ENCODE results near the gene CACNA1B. TPM values are rescaled to one million over a fixed set of nuclear protein-coding genes. Genes with fewer than 3 reads are reported as not detected.

CACNA1B gene
- total RNA-seq, 1 experiment from 2014 or later, result 7.8 TPM

- Histone ChIP-seq H2BK120ac (ENCODE audit: low read depth, low read length, poor library complexity, severe bottlenecking) (no peak overlapping the region), H3K9me3 (ENCODE audit: control insufficient read depth, low read depth, low read length) (no peaks in the 10 kb centered on the region), H3K4me1 (ENCODE audit: insufficient read depth, low read length) (no peaks in the 10 kb centered on the region), H4K8ac (replicated peaks; ENCODE audit: insufficient read length, low read depth, low read length) (no peak overlapping the region), H3K23ac (ENCODE audit: insufficient read length, low read depth, low read length) (no peak overlapping the region), H4K5ac (ENCODE audit: insufficient read length, low read depth, low read length) (no peak overlapping the region), H4K20me1 (ENCODE audit: control insufficient read depth, insufficient read depth, insufficient read length) (no peaks in the 10 kb centered on the region), H3K27ac (ENCODE audit: insufficient read length, low read depth, low read length) (no peak overlapping the region), H3K56ac (ENCODE audit: insufficient read length, low read depth, low read length) (no peak overlapping the region), H2BK20ac (ENCODE audit: low read depth, low read length, poor library complexity, severe bottlenecking) (no peak overlapping the region), H2AK5ac (ENCODE audit: insufficient read length, low read length) (no peak overlapping the region), H3T11ph (ENCODE audit: low read length) (no peak overlapping the region), H3K4ac (ENCODE audit: low read depth, low read length) (no peak overlapping the region), H3K14ac (ENCODE audit: insufficient read depth, low read length) (no peak overlapping the region), H2BK12ac (ENCODE audit: insufficient read length, low read depth, low read length) (no peak overlapping the region), H3K79me2 (ENCODE audit: insufficient read depth, low read length) (no peaks in the 10 kb centered on the region), H3K27me3 (ENCODE audit: insufficient read depth, low read length) (no peaks in the 10 kb centered on the region), H2BK5ac (ENCODE audit: insufficient read length, low read length) (no peak overlapping the region), H2BK15ac (ENCODE audit: low read depth, low read length) (no peak overlapping the region), H4K91ac (ENCODE audit: insufficient read length, low read depth, low read length) (no peak overlapping the region), H3K9ac (ENCODE audit: extremely low read depth, insufficient read length, low read length) (no peak overlapping the region), H3K18ac (ENCODE audit: insufficient read length, low read depth, low read length) (no peak overlapping the region), H3K4me2 (ENCODE audit: insufficient read depth, insufficient read length, low read length) (no peak overlapping the region), H3K79me1 (ENCODE audit: insufficient read depth, low read depth, low read length, poor library complexity, severe bottlenecking) (no peaks in the 10 kb centered on the region), H2AFZ (ENCODE audit: low read length) (no peak overlapping the region), H3K23me2 (ENCODE audit: insufficient read length, low read depth, low read length, poor library complexity, severe bottlenecking) (no peaks in the 10 kb centered on the region)
- Mint-ChIP-seq H3K36me3 (ENCODE audit: insufficient read depth in 1 of 3, low read depth in 3 of 3) (peaks cover 54 to 82% (median 57%) of the 10 kb centered on the region in 3 experiments), H3K27ac (no peak overlapping the region), H3K4me1 (peaks cover 8 to 10% of the 10 kb centered on the region in 2 experiments), H3K4me3 (no peak overlapping the region), H3K9me3 (no peaks in the 10 kb centered on the region), H3K27me3 (ENCODE audit: low read depth) (no peaks in the 10 kb centered on the region)
- TF ChIP-seq, protein P1, sequence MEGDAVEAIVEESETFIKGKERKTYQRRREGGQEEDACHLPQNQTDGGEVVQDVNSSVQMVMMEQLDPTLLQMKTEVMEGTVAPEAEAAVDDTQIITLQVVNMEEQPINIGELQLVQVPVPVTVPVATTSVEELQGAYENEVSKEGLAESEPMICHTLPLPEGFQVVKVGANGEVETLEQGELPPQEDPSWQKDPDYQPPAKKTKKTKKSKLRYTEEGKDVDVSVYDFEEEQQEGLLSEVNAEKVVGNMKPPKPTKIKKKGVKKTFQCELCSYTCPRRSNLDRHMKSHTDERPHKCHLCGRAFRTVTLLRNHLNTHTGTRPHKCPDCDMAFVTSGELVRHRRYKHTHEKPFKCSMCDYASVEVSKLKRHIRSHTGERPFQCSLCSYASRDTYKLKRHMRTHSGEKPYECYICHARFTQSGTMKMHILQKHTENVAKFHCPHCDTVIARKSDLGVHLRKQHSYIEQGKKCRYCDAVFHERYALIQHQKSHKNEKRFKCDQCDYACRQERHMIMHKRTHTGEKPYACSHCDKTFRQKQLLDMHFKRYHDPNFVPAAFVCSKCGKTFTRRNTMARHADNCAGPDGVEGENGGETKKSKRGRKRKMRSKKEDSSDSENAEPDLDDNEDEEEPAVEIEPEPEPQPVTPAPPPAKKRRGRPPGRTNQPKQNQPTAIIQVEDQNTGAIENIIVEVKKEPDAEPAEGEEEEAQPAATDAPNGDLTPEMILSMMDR (conservative IDR thresholded peaks at IDR 0.05), result no peak
- no CpG with 5 or more reads among the region's 8 CpGs for WGBS (ENCODE audit: extremely low coverage, insufficient read length, low lambda C conversion rate)
- DNase-seq, result no peak
Observed at GRCh38 chr9:138057726-138058125, 180.1 kb downstream of the CACNA1B start.
